GM19193 (cell line): Measurements from ENCODE around the gene SHC3.

Experiments used
- POLR2A ChIP-seq: IDR thresholded peaks from 4 replicates; pipeline ENCODE4 v1.6.1; 2011; ENCODE audit not compliant: insufficient read depth, insufficient read length; ENCODE audit errors: extremely low read depth

The SHC3 gene

DNA sequence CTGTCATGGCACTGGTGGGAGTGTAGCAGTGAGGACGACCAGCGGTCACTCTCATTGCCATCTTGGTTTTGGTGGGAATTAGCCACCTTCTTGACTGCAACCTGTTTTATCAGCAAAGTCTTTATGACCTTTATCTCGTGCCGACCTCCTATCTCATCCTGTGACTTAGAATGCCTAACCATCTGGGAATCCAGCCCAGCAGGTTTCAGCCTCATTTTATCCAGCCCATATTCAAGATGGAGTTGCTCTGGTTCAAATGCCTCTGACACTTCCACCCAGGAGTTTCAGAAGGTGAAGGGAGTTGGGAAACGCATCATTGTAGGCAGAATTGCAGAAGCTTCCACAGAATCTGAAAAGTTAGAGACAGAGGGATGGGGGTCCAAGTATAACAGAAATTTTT, 35.4 kb downstream of the SHC3 start:
- no peak for TF ChIP-seq POLR2A

DNA sequence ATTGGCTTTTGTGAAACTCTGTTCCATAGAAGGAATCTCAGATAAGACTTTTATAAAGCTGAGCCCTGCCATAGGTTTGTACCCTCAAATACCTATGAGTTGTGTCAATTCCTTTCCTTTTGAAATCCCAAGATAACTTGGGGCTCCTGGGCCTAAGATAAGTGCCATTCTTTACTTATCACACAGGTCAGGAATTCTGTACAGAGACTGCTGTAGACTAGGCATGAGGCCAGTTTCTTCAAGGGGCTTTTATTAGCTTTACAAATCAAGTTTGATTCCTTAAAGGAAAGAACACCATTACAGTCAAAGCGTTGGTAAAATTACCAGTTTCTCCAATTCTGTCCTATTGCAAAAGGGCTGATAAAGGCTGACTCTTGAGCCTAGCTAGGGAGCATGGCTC, 39.2 kb downstream of the SHC3 start:
- no peak for TF ChIP-seq POLR2A

DNA sequence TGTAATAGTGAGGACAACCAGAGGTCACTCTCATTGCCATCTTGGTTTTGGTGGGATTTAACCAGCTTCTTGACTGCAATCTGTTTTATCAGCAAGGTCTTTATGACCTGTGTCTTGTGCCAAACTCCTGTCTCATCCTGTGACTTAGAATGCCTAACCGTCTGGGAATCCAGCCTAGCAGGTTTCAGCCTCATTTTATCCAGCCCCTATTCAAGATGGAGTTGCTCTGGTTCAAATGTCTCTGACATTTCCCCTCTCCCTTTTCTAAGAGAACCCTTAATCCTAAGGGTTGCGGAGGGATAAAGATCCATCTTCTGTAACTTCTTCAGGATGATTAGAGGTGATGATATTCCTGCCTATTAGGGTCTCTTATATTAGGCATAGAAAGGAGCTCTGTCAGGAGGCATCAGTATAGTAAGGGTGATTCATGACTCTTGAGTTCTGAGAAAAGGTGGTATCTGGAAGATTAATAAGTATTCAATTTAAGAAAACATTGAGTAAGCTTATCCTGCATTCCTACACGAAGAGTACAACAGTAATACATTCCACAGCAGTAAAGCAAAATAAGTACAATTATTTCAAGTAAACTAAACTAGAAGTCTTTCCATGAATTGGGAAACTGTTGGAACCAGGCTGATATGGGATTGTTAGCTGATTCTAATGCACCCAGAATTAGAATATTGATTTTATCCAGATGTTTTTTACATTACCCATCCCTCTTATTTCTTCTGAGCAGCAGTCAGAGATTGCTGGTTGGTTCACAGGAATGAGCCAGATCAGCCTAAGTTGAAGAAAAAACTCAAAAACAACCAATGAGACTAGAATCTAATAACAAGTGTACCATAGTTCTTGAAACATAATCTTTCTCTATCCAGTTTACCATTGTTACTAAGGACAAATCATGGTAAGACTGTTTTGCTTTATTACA, 39.9 kb downstream of the SHC3 start:
- no peak for TF ChIP-seq POLR2A

DNA sequence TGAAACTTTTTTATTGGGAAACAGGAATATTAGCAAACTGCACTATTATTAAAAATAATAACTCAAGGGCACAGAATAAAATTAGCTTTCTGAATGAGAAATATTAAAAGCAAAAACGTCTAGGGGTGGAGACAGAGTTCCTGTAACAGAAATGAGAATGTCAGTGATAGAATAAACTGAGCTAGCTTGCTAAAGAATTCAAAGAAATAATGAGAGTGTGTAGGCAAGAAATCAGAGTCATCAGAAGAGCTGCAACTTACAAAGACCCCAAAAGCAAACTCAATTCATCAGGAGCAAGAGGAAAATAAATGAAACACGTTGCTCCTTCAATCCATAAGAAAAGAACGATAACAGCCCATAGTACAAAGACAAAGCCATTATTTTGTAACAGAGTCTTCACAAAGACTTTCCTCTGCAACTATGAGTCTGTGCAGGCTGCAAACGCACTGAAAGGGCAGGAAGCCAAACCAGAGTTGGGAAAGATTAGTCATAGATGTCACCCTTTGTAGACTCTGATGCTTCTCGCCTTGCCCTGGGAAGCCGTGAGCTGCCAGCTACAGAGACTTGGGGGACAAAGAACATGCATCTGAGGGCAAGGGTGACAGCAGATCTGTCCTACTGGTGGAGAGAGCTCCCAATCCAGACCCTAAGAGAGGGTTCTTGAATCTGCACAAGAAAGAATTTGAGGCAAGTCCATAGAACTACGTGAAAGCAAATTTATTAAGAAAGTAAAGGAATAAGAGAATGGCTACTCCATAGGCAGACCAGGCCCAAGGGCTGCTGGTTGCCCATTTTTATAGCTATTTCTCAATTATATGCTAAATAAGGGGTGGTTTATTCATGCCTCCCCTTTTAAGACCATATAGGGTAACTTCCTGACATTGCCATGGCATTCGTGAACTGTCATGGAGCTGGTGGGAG, 40.8 kb downstream of the SHC3 start:
- TF ChIP-seq POLR2A: no peak

DNA sequence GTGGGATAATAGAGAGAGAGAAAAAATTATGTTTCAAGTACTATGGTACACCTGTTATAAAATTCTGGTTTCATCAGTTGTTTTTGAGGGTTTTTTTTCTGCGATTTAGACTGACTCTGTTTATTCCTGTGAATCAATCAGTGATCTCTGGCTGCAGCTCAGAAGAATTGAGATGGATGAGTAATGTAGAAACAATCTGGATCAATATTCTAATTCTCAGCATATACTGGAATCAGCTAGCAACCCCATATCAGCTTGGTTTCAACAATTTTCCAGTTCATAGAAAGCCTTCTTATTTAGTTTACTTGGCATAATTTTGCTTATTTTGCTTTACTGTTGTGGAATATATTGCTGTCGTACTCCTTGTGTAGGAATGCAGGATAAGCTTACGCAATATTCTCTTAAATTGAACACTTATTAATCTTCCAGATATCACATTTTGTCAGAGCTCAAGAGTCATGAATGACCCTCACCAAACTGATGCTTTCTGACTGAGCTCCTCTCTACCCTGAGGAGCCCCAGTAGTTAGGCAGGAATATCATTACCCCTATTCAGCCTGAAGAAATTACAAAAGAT, 42.9 kb downstream of the SHC3 start:
- no peak for TF ChIP-seq POLR2A

DNA sequence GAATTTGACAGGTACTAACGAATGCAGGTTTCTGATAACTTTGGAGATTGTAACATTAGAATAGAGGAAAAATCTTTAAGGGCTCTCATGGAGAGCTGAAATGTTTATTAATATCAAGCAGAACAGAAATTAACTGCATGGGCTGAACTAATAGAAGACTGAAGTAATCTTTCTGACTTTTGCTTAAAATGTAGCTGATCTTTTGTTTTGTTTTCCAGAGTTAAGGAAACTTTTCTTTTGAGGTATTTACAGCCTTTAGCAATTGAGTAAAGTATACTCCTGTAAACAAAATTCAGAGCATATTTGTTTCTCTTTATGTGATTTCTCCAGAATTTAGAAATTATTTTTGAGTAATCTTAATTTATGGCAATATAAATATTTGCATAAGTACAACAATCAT, 43.9 kb downstream of the SHC3 start:
- TF ChIP-seq POLR2A: no peak

DNA sequence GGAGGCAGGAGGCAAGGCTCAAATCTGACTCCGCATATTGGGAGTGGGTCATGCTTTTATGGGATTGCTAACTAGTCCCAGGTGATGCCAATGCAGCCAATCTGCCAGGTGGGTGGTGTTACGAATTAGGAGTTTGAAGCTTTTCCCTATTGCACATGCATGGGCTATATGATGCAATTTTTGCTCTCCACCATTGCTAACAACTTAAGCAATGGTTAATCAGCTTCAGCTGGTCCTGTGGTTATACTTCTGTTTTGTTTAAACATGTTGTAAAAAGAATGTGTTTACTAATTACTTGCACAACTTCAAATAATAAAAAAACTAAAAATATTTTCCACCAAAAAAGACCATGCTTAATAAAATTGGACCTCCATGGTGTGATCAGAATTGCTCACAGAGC, 55.7 kb downstream of the SHC3 start:
- TF ChIP-seq POLR2A: no peak

DNA sequence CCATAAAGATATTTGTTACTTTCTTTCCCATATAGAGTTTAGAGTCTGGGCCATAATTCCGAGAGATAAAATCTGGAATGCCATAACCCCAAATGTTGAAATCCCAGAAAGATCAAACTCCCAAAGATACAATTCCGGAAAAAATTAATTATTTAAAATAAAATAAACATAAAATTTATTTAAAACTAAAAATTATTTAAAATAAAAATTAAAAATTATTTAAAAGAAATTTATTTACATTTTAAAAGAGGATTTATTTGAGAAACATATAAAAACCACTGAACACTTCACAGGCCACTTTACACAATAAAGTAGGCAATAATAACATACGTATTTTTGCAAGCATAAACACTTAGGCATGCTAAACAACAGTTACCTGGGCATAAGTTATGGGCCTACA, 57.9 kb downstream of the SHC3 start:
- no peak for TF ChIP-seq POLR2A

DNA sequence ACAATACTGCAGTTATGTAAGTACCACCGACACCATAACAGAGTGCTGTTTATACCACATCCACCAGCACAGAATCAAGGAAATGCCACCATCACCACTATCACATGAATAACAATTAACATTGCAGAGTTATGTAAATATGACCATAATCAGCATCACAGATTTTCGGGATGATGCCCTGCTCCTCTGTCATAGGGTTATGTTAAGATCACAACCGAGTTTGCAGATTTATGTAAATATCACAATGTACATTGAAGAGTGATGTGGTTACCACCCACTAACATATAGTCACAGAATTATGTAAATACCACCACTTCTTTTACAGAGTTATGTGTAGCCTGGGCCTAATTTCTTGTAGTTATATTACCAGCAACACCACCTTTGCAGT, 61.8 kb downstream of the SHC3 start:
- no peak for TF ChIP-seq POLR2A

DNA sequence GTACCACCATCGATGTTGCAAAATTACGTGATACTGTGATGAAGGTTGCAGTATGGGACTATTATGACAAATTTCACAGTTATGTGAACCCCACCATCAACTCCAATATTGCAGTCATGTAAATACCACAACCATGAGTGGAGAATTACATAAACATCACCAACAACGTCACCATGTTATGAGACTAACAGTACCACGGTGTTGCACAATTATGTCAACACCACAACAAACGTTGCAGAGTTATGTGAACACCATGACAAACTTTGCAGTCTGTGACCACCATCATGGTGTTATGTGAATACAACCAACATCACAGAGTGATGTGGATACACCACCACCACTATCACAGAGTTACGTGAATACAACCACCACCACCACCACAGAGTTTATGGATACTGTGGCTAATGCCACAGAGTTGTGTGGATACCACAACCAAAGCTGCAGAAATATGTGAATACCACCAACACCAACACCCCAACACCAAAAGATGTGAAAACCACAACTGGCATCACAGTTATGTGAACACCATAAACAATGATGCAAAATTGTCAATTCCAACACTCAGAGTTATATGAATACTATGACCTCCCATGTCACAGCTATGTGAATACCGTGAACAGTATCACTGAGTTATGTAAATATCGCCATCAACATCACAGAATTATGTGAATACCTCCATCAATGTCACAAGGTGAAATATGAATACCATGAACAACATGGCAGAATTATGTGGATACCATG, 62.4 kb downstream of the SHC3 start:
- TF ChIP-seq POLR2A: no peak

DNA sequence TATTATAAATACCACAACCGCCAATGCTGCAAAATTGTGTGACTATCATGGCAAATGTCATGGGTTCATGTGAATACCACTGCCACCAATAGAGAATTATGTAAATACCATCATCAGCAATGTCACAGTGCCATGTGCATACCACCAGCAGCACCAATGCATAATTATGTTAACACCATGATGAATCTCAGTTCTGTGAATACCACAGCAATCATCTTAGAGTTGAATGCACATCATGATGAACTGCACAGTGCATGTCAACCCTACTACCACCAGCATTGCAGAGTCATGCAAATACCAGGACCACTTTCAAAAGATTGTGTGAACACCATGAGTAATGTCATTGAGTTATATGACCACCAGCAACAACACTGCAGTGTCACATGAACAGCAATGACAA, 63.2 kb downstream of the SHC3 start:
- no peak for TF ChIP-seq POLR2A

DNA sequence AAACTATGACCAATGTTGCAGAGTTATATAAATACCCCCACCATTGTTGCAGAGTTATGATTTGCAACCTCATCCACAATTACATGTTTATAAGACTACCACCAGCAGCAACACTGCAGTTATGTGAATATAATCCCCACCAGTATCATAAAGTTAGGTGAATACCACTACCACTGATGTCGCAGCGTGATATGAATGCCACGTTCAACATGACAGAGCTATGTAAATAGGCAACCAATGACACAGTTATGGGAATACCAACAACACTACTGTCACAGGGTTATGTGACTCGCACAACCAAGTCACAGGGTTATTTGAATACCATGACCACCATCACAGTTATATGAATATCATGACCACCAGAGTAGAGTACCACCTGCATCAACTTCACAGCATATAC, 63.9 kb downstream of the SHC3 start:
- TF ChIP-seq POLR2A: no peak

DNA sequence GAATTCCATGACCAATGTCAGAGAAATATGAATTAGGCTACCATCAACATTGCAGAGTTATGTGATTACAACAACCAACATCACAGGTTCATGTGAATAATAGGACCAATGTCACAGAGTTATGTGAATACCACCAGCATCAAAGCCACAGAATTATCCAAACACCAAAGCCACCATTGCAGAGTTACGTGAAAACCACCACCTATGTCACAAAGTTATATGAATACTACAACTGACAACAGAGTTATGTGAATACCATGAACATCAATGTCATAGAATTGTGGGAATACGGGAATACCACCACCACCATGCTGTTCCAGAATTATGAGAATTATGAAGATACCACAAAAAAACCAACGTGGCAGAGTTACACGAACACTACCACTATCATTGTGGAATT, 64.8 kb downstream of the SHC3 start:
- TF ChIP-seq POLR2A: no peak

DNA sequence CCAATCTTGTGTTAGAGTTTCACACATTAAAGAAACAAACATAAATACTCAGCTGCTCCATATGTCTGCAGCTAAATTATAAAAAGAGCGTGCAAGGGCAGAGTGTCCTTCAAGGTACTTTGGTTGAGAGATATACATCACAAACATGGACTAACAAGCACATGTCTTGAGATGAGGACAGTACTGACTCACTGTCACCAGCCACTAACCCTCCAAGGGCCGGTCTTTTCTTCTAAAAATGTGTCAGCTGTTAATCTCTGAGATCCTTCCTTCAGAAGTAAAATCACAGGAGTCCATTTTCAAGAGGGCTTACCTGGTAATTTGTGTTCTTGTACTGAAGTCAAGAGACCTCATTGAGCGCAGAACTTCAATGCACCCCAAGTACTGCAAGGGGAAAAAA, 66.4 kb downstream of the SHC3 start:
- no peak for TF ChIP-seq POLR2A

DNA sequence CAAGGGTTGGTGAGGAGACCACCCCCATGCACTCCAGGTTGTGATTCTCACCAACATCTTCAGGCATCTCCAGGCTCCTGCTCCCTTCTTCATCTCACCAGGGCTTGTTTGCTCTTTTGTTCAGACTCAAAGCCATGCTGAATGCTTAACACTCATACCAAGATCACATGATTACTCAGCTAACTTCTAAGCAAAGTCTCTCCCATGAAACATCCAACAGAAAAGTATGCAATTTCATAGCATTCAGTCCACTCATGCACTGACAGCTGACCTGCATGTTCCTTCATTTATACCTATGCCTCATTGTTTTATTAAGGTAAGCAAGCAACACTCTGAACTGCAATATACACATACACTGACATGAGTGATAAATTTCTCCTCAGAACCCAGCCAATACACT, 69.0 kb downstream of the SHC3 start:
- TF ChIP-seq POLR2A: no peak

DNA sequence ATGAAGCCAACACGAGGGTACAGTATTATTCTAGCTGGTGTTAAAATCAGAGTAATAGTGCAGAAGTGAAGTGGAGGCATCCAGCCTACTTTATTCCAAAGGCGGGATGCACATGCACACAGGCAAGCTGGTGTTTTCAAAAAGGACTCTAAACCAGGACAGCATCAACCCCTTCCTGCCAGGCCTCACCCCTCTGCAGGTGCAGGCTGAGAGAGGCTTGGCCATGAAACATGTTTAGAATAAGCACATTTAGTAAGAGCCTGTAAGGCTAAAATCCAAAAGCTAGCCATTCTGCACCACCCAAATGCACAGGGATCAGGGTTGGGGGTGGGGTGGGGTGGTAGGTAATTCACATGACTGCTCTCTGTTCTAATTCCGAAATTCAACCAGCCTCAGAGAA, 71.2 kb downstream of the SHC3 start:
- TF ChIP-seq POLR2A: no peak
